Ovary (tissue), 9 donors: ENCODE data around the gene STK38. TPM values are rescaled to one million over a fixed set of nuclear protein-coding genes. Genes with fewer than 3 reads are reported as not detected.
"Not testable (repeated sequence)": the region's sequence is repeated elsewhere in the genome, so short reads cannot be mapped to it uniquely, and the experiment has no call there.

Experiments used
- DNase-seq, 5 donors: peaks; one replicate each; pipeline ENCODE4 v3.0.0-alpha.2; 2019 to 2020
- H3K27ac ChIP-seq, 2 donors: fragments of 200-600 bp; one replicate each; pipeline versions ENCODE4 v1.5.1 to v1.8.0; 2019 to 2022
- H3K27me3 ChIP-seq: fragments of 200-600 bp; one replicate; pipeline ENCODE4 v1.8.0; 2022
- H3K36me3 ChIP-seq: fragments of 200-600 bp; sonication (generic); one replicate; pipeline ENCODE4 v1.5.1; 2019
- H3K4me1 ChIP-seq: one replicate; pipeline ENCODE4 v1.8.1; 2013; ENCODE audit warnings: mild to moderate bottlenecking, moderate library complexity; ENCODE audit not compliant: insufficient read depth
- H3K4me3 ChIP-seq: fragments of 200-600 bp; sonication (generic); one replicate; pipeline ENCODE4 v1.5.1; 2017
- H3K9me3 ChIP-seq, 2 donors: fragments of 200-600 bp in 1 of 2; sonication (generic) in 1 of 2; one replicate each; pipeline versions ENCODE4 v1.5.1 to v1.8.1; 2013 to 2019; ENCODE audit warnings: mild to moderate bottlenecking in 1 of 2, moderate library complexity in 1 of 2
- CTCF ChIP-seq, 3 donors: fragments of 450-650 bp in 2 of 3; fragments of 200-600 bp in 1 of 3; IDR thresholded peaks; one replicate each; pipeline versions ENCODE4 v1.5.1 to v1.8.0; 2016 to 2022; ENCODE audit warnings: antibody characterized with exemption in 3 of 3, mild to moderate bottlenecking in 1 of 3
- EP300 ChIP-seq: sonication (generic); formaldehyde crosslinking; IDR thresholded peaks from one replicate; pipeline ENCODE4 v1.6.1; 2017; ENCODE audit warnings: antibody characterized with exemption
- POLR2A ChIP-seq: fragments of 450-650 bp; IDR thresholded peaks from one replicate; pipeline ENCODE4 v1.6.1; 2017; ENCODE audit warnings: antibody characterized with exemption, mild to moderate bottlenecking, moderate library complexity
- WGBS, 3 donors: extraction: QIAGEN DNeasy Blood & Tissue Kit in 1 of 3; methylation state at CpG; one replicate each; pipeline versions ENCODE4 v1.1.5 to v1.1.7; 2013 to 2017; 5-methylcytosine and 5-hydroxymethylcytosine counted together
- intact Hi-C, 4 donors: fragments of 100-400 bp; cut with DNase I; formaldehyde crosslinking; loops; one replicate each; pipeline versions ENCODE4 v1.11.0 to v1.15.1; 2022 to 2023
- polyA plus RNA-seq, 2 donors: library from polyadenylated mRNA; stranded (reverse); fragments of 200-250 nt in 1 of 2; fragments of 350-450 nt in 1 of 2; fragmentation: Illumina TruSeq in 1 of 2; extraction: RNeasy Lipid Tissue Mini Kit (QIAGEN cat#74804) in 1 of 2; gene quantifications; one replicate each; pipeline ENCODE4 v1.2.3, GENCODE V29; 2013 to 2014
- total RNA-seq, 7 donors: library from RNA; depleted of rRNA in 2 of 7; stranded (reverse); fragments of >200 nt in 2 of 7; fragmentation: NEBNext Ultra II Directional in 3 of 7; extraction: Animal tissue kit (Norgen Biotek cat#: 25700) in 3 of 7; gene quantifications; one replicate each; pipeline versions ENCODE4 v1.1.0 to v1.2.4, GENCODE V29; 2016 to 2023
- donor health status: DM: no; HTN: no; CAD: no; lungs with moderate emphysema.
- donor health status: DM: no; HTN: no; CAD: no.
- donor health status: Bipolar disorder and iron deficiency.
- donor health status: DM: yes; HTN: yes; CAD: no.
- donor health status: DM: no; HTN: no; CAD: no.
- donor health status: DM: yes; HTN: yes; CAD: no.

STK38 gene
- total and polyA plus RNA-seq, 9 donors: 8.9 to 35.4 (median 15.5) TPM

GRCh38 chr6:36461646-36462045 is 85.6 kb downstream of the STK38 start:
- 69 to 72% (median 71%) methylated on average over 3 of the region's 3 CpGs for WGBS, 3 donors
- peaks cover 5% of the 10 kb centered on the region for H3K4me1 ChIP-seq

GRCh38 chr6:36460916-36461315 is 86.4 kb downstream of the STK38 start:
- intact Hi-C loops: no loop called here

More at GRCh38 chr6:36461646-36462045, 85.6 kb downstream of the STK38 start:
- H3K9me3 ChIP-seq: no peaks in the 10 kb centered on the region
- no peak for DNase-seq
- H3K4me3 ChIP-seq: no peak overlapping the region
- TF ChIP-seq POLR2A: no peak
- no peak for TF ChIP-seq EP300
- no peak for TF ChIP-seq CTCF (IDR thresholded peaks at IDR 0.05)
- H3K27ac ChIP-seq: no peak overlapping the region
- intact Hi-C loops: no loop called here
- no peaks in the 10 kb centered on the region for H3K27me3 ChIP-seq
- no peaks in the 10 kb centered on the region for H3K36me3 ChIP-seq

GRCh38 chr6:36459501-36459900 is 87.8 kb downstream of the STK38 start:
- peaks cover 6% of the 10 kb centered on the region for H3K4me1 ChIP-seq
- H3K4me3 ChIP-seq: no peak overlapping the region
- TF ChIP-seq CTCF (IDR thresholded peaks at IDR 0.05) (no peak), POLR2A (no peak), EP300 (no peak)
- intact Hi-C loops: no loop called here
- no peaks in the 10 kb centered on the region for H3K9me3 ChIP-seq
- no peak for DNase-seq
- no peaks in the 10 kb centered on the region for H3K27me3 ChIP-seq
- H3K27ac ChIP-seq: no peak overlapping the region
- no peaks in the 10 kb centered on the region for H3K36me3 ChIP-seq

More at GRCh38 chr6:36460916-36461315, 86.4 kb downstream of the STK38 start:
- H3K9me3 ChIP-seq: no peaks in the 10 kb centered on the region
- no peaks in the 10 kb centered on the region for H3K27me3 ChIP-seq
- no peak for TF ChIP-seq EP300
- TF ChIP-seq POLR2A: no peak
- no peak for TF ChIP-seq CTCF (IDR thresholded peaks at IDR 0.05)
- H3K4me3 ChIP-seq: no peak overlapping the region
- H3K27ac ChIP-seq: no peak overlapping the region
- DNase-seq: no peak
- H3K4me1 ChIP-seq: peaks cover 6% of the 10 kb centered on the region
- no peaks in the 10 kb centered on the region for H3K36me3 ChIP-seq

GRCh38 chr6:36455486-36456027 is 91.7 kb downstream of the STK38 start:
- Histone ChIP-seq H3K27me3 (no peaks in the 10 kb centered on the region), H3K27ac (no peak overlapping the region), H3K36me3 (no peaks in the 10 kb centered on the region), H3K9me3 (no peaks in the 10 kb centered on the region), H3K4me1 (peaks cover 3% of the 10 kb centered on the region), H3K4me3 (no peak overlapping the region)
- no peak for DNase-seq
- intact Hi-C loops: no loop called here
- 77 to 88% (median 81%) methylated on average over 3 of the region's 3 CpGs for WGBS, 3 donors
- TF ChIP-seq POLR2A: no peak
- no peak for TF ChIP-seq EP300
- TF ChIP-seq CTCF (IDR thresholded peaks at IDR 0.05): no peak

- DNase-seq, H3K9me3 ChIP-seq, H3K27me3 ChIP-seq, H3K4me3 ChIP-seq, H3K27ac ChIP-seq, H3K36me3 ChIP-seq, intact Hi-C loops, H3K4me1 ChIP-seq: not testable (repeated sequence)
- 92 to 97% (median 93%) methylated on average over 8 of the region's 8 CpGs for WGBS, 3 donors
These were observed 94.4 kb downstream of the STK38 start for GRCh38 chr6:36452897-36453296.

- intact Hi-C loops: loop anchor here in 2 of 4 donors (10.0 kb wide), 2 partner anchors 96 to 146 kb away; partner anchors contain the start of genes SRSF3 (in 1 of the 2) and STK38 (in 1 of the 2)
- not testable (repeated sequence) for H3K27me3 ChIP-seq, H3K27ac ChIP-seq, DNase-seq, H3K4me1 ChIP-seq, H3K9me3 ChIP-seq, H3K4me3 ChIP-seq, H3K36me3 ChIP-seq
- WGBS, 3 donors: 97 to 99% (median 99%) methylated on average over 10 of the region's 10 CpGs
These were observed 98.1 kb downstream of the STK38 start for GRCh38 chr6:36449173-36449572.
